A673 (cell line): ENCODE data around the gene QRFPR. TPM values are rescaled to one million over a fixed set of nuclear protein-coding genes. Genes with fewer than 3 reads are reported as not detected.
"Not testable (repeated sequence)": the region's sequence is repeated elsewhere in the genome, so short reads cannot be mapped to it uniquely, and the experiment has no call there.

Experiments used
- BruUV-seq: library from RNA; stranded (reverse); fragments of 400-500 nt; replicated peaks from 2 replicates; lab custom pipeline; 2021; lab: Mats Ljungman, UMichigan
- CTCF ChIA-PET: fragments of 300-600 bp; sonication (Branson Sonifier 250); formaldehyde crosslinking; loops from one replicate; lab custom pipeline; 2022; ENCODE audit warnings: antibody characterized with exemption; lab: Charles Lee
- POLR2A ChIA-PET: fragments of 300-600 bp; sonication (Branson Sonifier 250); formaldehyde crosslinking; loops from one replicate; lab custom pipeline; 2022; ENCODE audit warnings: antibody characterized with exemption; ENCODE audit not compliant: low non-redundant PET; lab: Charles Lee
- DNase-seq: peaks from one replicate; pipeline ENCODE4 v3.0.0-alpha.2; 2015; ENCODE audit warnings: low spot score
- H3K27ac ChIP-seq: fragments of 200-600 bp; sonication (generic); 2 replicates; pipeline ENCODE4 v1.5.1; 2016; ENCODE audit warnings: mixed run types, low read depth, mild to moderate bottlenecking, mixed read lengths, antibody characterized with exemption, low read length; ENCODE audit not compliant: poor library complexity, severe bottlenecking
- H3K27me3 ChIP-seq: fragments of 200-600 bp; sonication (generic); replicated peaks from 2 replicates; pipeline ENCODE4 v1.6.1; 2017; ENCODE audit warnings: mixed run types, low read depth, mild to moderate bottlenecking, mixed read lengths, antibody characterized with exemption, low read length; ENCODE audit not compliant: insufficient read depth, poor library complexity
- H3K36me3 ChIP-seq: fragments of 200-600 bp; sonication (generic); 2 replicates; pipeline ENCODE4 v1.6.1; 2016; ENCODE audit warnings: mixed run types, mild to moderate bottlenecking, mixed read lengths, antibody characterized with exemption, low read length; ENCODE audit not compliant: insufficient read depth, poor library complexity, severe bottlenecking
- H3K4me1 ChIP-seq: fragments of 200-600 bp; sonication (generic); 2 replicates; pipeline ENCODE4 v1.6.1; 2017; ENCODE audit warnings: mixed run types, mild to moderate bottlenecking, mixed read lengths, antibody characterized with exemption, low read length; ENCODE audit not compliant: insufficient read depth, poor library complexity, severe bottlenecking
- H3K4me3 ChIP-seq: fragments of 200-600 bp; sonication (generic); 2 replicates; pipeline ENCODE4 v1.5.1; 2016; ENCODE audit warnings: low read depth, mixed run types, mild to moderate bottlenecking, mixed read lengths, low read length; ENCODE audit not compliant: poor library complexity, severe bottlenecking
- H3K9me3 ChIP-seq: fragments of 200-600 bp; sonication (generic); 2 replicates; pipeline ENCODE4 v1.6.1; 2016; ENCODE audit warnings: mixed run types, low read depth, mild to moderate bottlenecking, mixed read lengths, antibody characterized with exemption, low read length; ENCODE audit not compliant: poor library complexity, severe bottlenecking
- EZH2 ChIP-seq: fragments of 200-600 bp; sonication (generic); IDR thresholded peaks from 2 replicates; pipeline ENCODE4 v1.6.1; 2017; ENCODE audit warnings: borderline replicate concordance, low read depth, mild to moderate bottlenecking, mixed read lengths, antibody characterized with exemption, low read length; ENCODE audit not compliant: poor library complexity, severe bottlenecking
- intact Hi-C: fragments of 100-400 bp; cut with micrococcal nuclease; formaldehyde crosslinking; loops from one replicate; pipeline ENCODE4 v1.10.0; 2022; ENCODE audit not compliant: unreplicated experiment
- total RNA-seq: library from RNA; stranded (reverse); gene quantifications from 2 replicates; pipeline ENCODE4 v1.2.3, GENCODE V29; 2021
- TF ChIP-seq, protein P1 (sequence below): fragments of 300-800, 200-600 bp; sonication (generic); conservative IDR thresholded peaks from 2 replicates; pipeline ENCODE4 v1.5.1; 2017; ENCODE audit warnings: low read depth, mild to moderate bottlenecking, antibody characterized with exemption, low read length, moderate library complexity, mixed read lengths

The QRFPR gene
- total RNA-seq, 1 experiment from 2014 or later = 32.2 TPM

DNA sequence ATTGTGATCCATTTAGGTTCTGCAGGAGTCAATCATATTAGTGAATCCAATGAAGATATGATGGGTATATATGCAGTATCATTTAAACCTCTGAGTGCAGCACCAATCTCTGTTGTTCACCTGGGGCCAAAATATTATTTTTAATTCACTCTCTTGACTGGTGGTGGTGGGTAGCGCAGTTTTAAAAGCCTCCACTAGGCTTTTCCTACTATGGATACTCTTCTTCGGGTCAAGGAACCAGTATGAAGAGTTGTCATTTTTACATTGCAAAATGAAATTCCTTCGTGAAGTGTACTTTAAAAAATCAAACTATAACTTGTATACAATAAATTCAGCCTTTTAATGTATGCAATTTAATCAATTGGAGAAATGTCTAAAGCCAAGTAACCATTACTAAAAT, 56.5 kb downstream of the QRFPR start:
- no peaks in the 10 kb centered on the region for H3K36me3 ChIP-seq
- H3K9me3 ChIP-seq = no peaks in the 10 kb centered on the region
- no peak for TF ChIP-seq EZH2
- TF ChIP-seq, protein P1, sequence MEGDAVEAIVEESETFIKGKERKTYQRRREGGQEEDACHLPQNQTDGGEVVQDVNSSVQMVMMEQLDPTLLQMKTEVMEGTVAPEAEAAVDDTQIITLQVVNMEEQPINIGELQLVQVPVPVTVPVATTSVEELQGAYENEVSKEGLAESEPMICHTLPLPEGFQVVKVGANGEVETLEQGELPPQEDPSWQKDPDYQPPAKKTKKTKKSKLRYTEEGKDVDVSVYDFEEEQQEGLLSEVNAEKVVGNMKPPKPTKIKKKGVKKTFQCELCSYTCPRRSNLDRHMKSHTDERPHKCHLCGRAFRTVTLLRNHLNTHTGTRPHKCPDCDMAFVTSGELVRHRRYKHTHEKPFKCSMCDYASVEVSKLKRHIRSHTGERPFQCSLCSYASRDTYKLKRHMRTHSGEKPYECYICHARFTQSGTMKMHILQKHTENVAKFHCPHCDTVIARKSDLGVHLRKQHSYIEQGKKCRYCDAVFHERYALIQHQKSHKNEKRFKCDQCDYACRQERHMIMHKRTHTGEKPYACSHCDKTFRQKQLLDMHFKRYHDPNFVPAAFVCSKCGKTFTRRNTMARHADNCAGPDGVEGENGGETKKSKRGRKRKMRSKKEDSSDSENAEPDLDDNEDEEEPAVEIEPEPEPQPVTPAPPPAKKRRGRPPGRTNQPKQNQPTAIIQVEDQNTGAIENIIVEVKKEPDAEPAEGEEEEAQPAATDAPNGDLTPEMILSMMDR = peak; percentile 14; the same call in 1 of the 2 replicates
- H3K27me3 ChIP-seq = no peaks in the 10 kb centered on the region
- CTCF ChIA-PET = no interaction called here
- POLR2A ChIA-PET = no interaction called here
- H3K27ac ChIP-seq = no peak overlapping the region
- no TSS peak for BruUV-seq
- intact Hi-C loops = no loop called here
- H3K4me3 ChIP-seq = no peak overlapping the region
- no peaks in the 10 kb centered on the region for H3K4me1 ChIP-seq
- no peak for DNase-seq

DNA sequence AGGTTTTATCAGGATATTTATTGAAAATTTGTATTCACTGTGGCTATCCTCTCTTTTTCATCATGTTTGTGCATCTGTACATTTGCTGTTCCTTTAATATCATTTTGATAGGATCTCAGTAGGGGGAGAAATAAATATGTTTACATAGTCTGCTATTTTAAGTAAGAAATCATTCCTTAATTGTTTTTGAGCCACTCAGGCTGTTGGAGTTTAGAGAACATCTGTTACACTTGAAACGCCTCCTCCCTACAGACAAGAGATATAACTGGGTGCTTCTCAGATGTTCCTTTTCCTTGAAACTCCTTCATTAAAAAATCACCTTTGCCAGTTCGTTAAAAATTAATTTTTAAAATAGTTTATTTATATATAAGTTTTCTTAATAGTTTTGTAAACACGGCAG, 59.4 kb downstream of the QRFPR start:
- Histone ChIP-seq H3K27me3 (no peaks in the 10 kb centered on the region), H3K4me3 (no peak overlapping the region), H3K9me3 (no peaks in the 10 kb centered on the region), H3K36me3 (no peaks in the 10 kb centered on the region), H3K4me1 (no peaks in the 10 kb centered on the region), H3K27ac (no peak overlapping the region)
- intact Hi-C loops = no loop called here
- CTCF ChIA-PET = no interaction called here
- BruUV-seq = no TSS peak
- POLR2A ChIA-PET = no interaction called here
- TF ChIP-seq, protein P1 = no peak
- no peak for TF ChIP-seq EZH2
- no peak for DNase-seq

DNA sequence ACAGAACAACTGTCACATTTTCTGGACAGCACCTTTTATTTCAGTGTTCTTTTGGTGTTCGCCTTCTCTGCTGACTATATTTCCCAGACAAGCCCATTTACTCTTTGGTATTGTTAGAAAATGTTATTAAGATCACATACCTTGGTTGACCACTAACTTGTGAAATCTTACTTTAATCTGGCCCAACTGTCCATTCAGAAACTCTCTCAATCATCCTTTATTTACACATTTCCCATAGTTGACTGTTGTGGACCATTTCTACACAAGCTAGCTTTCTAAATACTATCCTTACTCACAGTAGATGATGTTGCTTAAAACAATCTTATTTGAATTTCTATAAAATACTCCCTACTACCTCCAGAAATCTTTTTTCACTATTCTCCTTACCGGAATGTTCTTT, 64.7 kb downstream of the QRFPR start:
- no peaks in the 10 kb centered on the region for H3K4me1 ChIP-seq
- no peaks in the 10 kb centered on the region for H3K9me3 ChIP-seq
- CTCF ChIA-PET = no interaction called here
- BruUV-seq = no TSS peak
- no peak for DNase-seq
- intact Hi-C loops = no loop called here
- POLR2A ChIA-PET = no interaction called here
- no peak overlapping the region for H3K4me3 ChIP-seq
- no peaks in the 10 kb centered on the region for H3K27me3 ChIP-seq
- no peak overlapping the region for H3K27ac ChIP-seq
- no peaks in the 10 kb centered on the region for H3K36me3 ChIP-seq
- TF ChIP-seq EZH2 = no peak
- TF ChIP-seq, protein P1 = no peak

DNA sequence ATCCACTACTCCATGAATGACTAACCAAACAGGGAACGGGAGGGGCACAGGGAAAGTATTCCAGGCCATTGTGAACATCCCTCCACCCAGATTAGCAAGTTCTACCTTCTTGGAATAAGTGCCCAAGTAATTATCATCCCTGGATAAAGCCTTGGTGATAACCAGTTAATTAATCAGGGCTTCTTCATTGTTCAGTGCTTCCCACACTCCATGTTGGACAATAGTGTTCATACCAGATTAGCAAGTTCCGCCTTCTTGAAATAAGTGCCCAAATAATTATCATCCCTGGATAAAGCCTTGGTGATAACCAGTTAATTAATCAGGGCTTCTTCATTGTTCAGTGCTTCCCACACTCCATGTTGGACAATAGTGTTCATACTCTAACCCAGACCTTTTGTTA, 67.4 kb downstream of the QRFPR start:
- H3K4me3 ChIP-seq, DNase-seq, H3K4me1 ChIP-seq, H3K9me3 ChIP-seq, H3K27me3 ChIP-seq, H3K27ac ChIP-seq, POLR2A ChIA-PET, H3K36me3 ChIP-seq, intact Hi-C loops, CTCF ChIA-PET, BruUV-seq: not testable (repeated sequence)
